ENCODE results near the gene DNAJC4. TPM values are rescaled to one million over a fixed set of nuclear protein-coding genes. Genes with fewer than 3 reads are reported as not detected.

DNAJC4 gene
- total and polyA plus RNA-seq, 9 of the 15 experiments (the other 6 are each of a cell fraction or from before 2014, with no cell fraction given) = 4.0 to 32.6 (median 19.9) TPM

GRCh38 chr11:64185693-64186491 lies 44.5 kb upstream of the DNAJC4 start, which contains the start of gene STIP1 (continued):
- TF ChIP-seq TBL1XR1 (IDR thresholded peaks at IDR 0.05; ENCODE audit: low read length in 2 of 2) (no peak), ATF1 (CRISPR knock-in tag; IDR thresholded peaks at IDR 0.05) (no peak), ATF1 (tag; IDR thresholded peaks at IDR 0.05) (peak; percentile 95), SIN3A (IDR thresholded peaks at IDR 0.05; ENCODE audit: borderline replicate concordance in 2 of 2, control insufficient read depth in 1 of 2, low read depth in 2 of 2, low read length in 2 of 2) (peak in 1 of 2 experiments; percentile 82; a peak in 1 of 4 replicates), ARID3A (IDR thresholded peaks at IDR 0.05; ENCODE audit: borderline replicate concordance, low read depth, low read length) (peak; percentile 95), HES1 (IDR thresholded peaks at IDR 0.05; ENCODE audit: low read depth) (peak; percentile 47; the same call in 1 of the 2 replicates), JUND (IDR thresholded peaks at IDR 0.05; ENCODE audit: borderline replicate concordance, low read depth, low read length) (0 out of 2 replicates have a peak, but pooled peaks have one; percentile 20), JUND (tag; IDR thresholded peaks at IDR 0.05; ENCODE audit: borderline replicate concordance, low read depth, low read length) (0 out of 3 replicates have a peak, but pooled peaks have one; percentile 21), ZNF23 (CRISPR knock-in tag; IDR thresholded peaks at IDR 0.05) (no peak), IFI16 (CRISPR knock-in tag; IDR thresholded peaks at IDR 0.05) (no peak), KDM4B (IDR thresholded peaks at IDR 0.05; ENCODE audit: borderline replicate concordance in 2 of 2, low read depth in 1 of 2) (no peak), ZNF165 (CRISPR knock-in tag; IDR thresholded peaks at IDR 0.05; ENCODE audit: borderline replicate concordance) (no peak), BACH1 (tag; IDR thresholded peaks at IDR 0.05) (no peak), PRDM10 (IDR thresholded peaks at IDR 0.05; ENCODE audit: partially characterized antibody) (no peak), ZBTB1 (CRISPR knock-in tag; IDR thresholded peaks at IDR 0.05; ENCODE audit: borderline replicate concordance, low read depth) (no peak), SMAD2 (IDR thresholded peaks at IDR 0.05; ENCODE audit: low read depth, low read length) (no peak), ILF3 (IDR thresholded peaks at IDR 0.05; ENCODE audit: borderline replicate concordance) (no peak), ZNF639 (CRISPR knock-in tag; conservative IDR thresholded peaks at IDR 0.05 in 1 of 2, IDR thresholded peaks at IDR 0.05 in 1 of 2) (peak in 1 of 2 experiments; percentile 91; a peak in 2 of 4 replicates), SMARCA5 (IDR thresholded peaks at IDR 0.05) (no peak)
